ENCODE measurements around the gene ADARB2.

The ADARB2 gene

DNA sequence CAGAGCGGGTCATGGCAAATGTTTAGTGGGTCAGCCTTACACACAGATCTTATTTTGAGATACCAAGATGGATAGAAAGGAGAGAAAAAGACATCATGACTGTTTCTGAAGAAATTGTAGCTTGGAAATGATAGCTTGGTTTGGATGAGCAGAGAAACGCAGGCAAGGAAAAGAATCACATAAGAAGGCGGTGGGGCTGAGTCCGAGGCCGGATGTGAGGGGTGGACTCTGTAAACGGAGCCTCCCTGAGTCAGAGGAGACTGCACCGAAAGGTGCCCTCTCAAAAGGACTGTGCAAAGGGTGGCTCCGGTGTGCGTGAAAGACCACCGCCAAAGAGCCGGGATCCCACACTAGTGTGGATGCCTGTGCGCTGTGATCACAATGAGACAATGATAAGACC lies 53.7 kb downstream of the ADARB2 start:
- no peak for DNase-seq

DNA sequence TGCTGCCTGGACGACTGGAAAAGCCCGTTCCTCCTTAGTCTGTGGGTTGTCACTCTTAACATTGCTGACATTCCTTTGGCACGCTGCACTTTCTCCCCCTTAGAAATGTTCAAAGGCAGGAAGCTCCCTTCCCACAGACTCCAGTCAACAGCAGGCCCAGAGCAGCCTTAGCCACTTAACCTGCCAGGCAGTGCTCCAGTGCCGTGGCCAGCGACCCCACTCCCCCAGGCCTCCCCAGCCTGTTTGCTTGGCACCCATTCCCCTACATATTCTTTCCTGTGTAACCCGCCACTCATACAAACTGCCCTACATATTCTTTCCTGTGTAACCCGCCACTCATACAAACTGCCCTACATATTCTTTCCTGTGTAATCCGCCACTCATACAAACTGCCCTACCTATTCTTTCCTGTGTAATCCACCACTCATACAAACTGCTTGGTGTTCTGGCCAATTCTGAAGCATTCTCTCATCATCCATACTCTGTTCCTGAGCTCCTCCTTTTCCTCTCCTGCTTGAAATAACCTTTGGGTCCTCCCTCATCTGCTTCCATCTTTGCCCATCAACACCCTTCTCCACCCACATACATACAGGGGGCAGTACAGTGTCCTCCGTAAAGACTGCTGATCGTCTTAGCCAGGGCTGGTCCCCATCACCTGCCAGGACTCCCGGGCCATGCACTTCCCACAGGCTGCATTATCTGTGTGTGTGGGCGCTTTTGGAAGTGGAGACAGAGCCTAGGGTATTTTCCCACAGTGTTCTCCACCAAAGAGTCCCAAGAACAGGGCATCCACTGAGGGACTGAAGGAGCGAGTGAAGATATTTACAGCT lies 57.3 kb downstream of the ADARB2 start:
- DNase-seq: no peak

DNA sequence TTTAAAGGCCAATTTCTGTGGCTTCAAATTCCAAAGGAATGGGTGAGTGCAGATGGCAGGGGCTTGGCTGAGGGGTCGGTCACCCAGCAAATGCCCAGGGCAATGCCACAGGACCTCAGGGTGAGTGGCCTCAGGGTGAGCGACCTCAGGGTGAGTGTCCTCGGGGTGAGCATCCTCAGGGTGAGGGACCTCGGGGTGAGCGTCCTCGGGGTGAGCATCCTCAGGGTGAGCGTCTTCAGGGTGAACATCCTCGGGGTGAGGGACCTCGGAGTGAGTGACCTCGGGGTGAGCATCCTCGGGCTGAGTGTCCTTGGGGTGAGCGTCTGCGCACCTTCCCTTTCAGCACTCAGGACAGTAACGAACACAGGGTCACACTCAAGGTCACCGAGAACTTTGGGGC lies 59.2 kb downstream of the ADARB2 start:
- DNase-seq: no peak

DNA sequence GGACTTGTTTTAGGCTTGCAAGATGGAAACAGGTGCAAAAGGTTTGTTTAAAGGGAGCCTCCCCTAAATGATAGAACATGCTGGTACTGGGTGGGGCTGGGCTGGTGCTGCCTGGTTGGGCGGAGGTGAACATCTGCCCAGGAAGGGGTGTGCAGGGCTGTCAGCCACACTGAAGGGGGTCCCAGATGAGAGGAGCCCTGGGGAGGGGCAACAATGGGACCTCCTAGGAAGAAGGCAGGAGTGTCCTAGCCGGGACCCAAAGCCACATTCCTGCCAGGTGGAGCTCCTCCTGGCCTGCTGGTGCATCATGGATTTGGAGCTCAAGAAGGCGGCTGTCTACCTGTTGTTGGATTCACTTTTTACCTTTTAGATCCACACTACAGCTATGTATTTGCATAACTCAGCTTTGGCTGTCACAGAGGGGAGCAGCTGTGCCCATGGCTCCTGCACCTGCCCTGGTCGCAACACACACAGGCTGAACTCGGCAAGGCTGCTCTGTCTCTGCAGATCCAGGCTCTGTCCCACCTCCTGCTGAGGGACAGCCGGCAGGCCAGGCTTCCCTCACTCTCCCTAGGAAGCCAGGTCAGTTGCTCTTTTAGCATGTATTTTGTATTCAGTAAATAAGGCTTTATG lies 59.9 kb downstream of the ADARB2 start:
- no peak for DNase-seq

DNA sequence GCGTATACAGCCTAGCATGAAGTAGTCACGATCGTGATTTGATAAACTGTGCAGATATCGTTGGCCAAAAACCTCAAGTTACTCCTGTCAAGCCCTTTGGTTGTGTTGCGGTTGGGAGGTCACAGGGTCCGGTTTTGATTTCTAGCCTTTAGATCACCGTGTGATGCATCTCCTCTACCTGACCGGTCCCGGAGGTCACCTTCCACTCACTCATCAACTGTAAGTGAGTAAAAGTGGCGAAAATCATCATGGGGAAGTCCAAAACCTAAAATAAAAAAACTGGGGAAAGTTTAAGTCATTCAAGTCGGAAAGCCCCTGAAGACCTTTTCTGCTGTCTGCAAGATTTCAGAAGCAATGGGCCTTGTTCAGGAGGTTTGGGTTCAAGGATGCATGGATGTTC lies 62.8 kb downstream of the ADARB2 start:
- DNase-seq: no peak

GRCh38 chr10:1673568-1674345 lies 63.6 kb downstream of the ADARB2 start:
- DNase-seq: no peak

DNA sequence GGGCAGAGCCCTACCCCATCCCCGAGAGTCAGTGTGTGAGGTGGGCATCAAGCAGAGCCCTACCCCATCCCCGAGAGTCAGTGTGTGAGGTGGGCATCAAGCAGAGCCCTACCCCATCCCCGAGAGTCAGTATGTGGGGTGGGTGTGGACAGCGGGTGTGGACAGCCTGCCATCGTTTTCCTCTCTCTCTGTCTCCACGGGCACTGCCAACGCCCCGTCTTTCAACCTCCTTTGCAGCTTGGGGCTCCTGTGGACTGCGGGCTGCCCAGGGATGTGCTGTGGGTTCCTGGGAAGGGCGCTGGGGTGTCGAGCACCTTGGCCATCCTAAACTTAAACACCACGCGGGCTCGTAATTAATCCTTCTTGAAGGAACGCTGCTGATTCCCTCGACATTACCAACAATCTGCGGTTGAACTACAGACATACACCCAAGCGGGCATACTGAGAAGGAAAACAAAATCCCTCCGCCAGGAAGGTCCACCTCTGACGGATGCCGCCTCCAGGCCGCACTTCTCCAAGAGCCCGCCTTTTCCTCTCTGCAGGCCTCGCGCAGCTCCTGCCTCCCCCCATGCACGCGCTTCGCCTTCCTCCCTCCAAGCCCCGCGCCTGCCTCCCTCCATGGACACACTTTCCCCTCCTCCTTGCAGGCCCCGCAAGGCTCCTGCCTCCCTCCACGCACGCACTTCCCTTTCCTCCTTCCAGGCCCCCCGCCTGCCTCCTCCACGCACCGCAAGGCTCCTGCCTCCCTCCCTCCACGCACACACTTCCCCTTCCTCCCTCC lies 65.1 kb downstream of the ADARB2 start:
- DNase-seq: no peak

DNA sequence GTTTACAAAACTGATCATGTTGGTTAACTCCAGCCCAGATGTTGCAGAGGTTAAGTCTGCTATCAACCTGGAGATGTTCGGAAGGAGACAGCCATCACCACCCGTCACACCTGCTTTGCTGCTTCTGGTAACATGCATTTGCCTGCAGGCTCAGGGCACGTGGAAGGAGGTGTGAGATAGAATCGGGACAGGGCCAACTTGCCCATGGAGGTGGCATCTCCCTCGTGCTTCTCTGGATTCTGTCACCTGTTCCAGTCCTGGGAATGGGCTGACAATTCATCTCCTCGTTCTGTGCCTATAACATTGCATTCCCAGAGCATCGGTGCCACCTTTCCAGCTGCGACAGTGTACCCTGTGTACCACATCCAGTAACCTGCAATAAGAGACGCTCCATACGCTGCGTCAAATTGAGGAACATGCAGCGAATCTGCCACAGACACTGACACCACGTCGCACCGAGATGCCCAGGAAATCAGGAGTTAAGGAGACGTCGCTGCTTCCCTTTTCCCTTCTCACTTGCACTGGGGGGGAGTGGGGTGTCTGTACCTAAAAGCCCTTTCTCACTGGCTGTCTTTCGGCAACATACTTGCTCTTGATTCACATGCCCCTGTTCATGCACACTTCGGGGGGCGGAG lies 65.8 kb downstream of the ADARB2 start:
- no peak for DNase-seq

GRCh38 chr10:1670541-1671365 lies 66.6 kb downstream of the ADARB2 start:
- DNase-seq: no peak

DNA sequence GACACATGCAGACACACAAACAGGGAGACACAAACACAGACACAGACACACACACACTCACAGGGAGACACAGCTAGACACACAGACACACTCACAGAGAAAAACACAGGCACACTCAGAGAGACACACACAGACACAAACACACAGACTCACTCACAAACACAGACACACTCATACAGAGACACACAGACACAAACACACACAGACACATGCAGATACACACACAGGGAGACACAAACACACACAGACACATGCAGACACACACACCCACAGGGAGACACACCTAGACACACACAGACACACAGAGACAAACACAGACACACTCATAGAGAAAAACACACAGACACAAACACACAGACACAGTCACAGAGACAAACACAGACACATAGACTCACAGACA lies 67.9 kb downstream of the ADARB2 start:
- DNase-seq: no peak

- no peak for DNase-seq
These were observed 68.9 kb downstream of the ADARB2 start for GRCh38 chr10:1668399-1668798.

- no peak for DNase-seq
These were observed 69.9 kb downstream of the ADARB2 start for GRCh38 chr10:1667392-1667791.

GRCh38 chr10:1666147-1666546 lies 71.2 kb downstream of the ADARB2 start:
- DNase-seq: no peak

DNA sequence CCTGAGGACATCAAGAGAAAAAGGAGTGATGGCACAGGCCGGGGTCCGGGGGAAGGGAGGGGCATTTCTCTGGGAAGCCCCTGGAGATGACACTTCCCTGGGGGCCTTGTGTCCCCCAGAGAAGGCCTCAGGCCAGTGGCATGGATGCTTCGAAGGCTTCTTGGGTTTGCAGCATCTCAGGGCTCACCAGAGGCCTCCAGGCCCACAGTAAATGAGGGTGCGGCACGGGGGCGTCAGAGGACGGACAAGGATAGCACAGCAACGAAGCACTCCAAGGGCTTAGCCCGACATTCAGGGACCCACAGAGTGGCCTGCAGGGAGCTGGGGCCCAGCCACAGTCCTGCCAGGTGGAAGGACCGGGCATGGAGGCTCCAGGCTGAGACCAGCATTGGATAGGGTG lies 71.6 kb downstream of the ADARB2 start:
- no peak for DNase-seq

DNA sequence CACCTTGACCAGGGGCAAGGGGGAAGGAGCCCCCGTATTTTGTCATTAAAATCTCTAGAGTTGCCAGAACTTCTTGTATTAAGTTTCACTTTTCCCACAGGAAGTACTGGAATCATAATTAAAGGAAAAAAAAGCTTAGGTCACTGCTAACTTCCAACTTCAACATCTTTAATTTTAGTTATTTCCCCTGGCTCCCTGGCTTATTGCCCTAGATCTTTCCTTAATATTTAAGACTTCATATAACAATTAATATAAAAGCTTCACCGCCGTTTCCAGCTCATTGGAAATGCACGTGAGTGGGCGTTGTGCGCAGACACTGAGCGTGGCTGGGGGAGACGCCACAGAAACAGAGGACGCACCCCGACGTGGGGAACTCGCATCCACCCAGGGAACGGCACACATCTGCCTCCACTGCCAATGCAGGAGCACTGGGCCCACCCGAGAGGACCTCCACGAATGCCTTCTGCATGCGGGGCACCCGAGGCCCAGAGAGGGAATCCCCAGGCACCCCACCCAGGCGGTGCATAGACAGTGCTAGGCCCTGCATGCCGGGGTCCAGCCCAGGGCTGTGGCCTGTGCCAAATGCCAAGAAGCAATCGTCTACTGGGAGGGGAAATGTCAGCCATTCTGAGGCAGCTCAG lies 72.2 kb downstream of the ADARB2 start:
- DNase-seq: no peak

GRCh38 chr10:1664333-1664964 lies 72.9 kb downstream of the ADARB2 start:
- DNase-seq: no peak

- DNase-seq: no peak
These were observed 74.1 kb downstream of the ADARB2 start for GRCh38 chr10:1663226-1663625.

DNA sequence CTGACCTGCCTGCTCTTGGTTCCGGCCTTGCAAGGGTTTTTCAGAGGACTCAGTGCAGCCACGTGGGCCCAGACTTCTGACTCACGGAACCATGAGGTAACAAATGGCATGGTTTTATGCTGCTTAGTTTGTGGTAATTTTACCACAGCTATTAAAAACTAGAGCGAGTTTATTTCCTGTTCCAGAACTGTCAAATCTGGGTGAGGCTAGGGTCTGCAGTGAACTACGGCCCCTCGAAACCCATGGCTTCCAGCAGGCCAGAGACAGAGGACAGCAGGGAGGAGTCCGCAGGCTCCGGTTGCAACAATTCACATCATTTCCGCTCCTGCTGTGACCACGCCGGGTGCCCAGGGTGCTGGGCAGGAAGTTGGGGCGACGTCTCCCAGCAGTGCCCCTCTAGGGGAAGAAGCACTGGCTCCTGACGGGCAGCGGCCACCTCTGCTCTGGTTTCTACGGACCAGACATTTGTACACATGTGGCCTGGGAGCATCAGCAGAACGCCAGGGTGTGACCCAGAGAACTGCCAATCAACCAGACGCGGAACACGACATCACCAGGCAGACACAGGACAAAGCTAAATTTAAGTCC lies 74.8 kb downstream of the ADARB2 start:
- DNase-seq: no peak

- DNase-seq: no peak
These were observed 75.4 kb downstream of the ADARB2 start for GRCh38 chr10:1661859-1662437.

DNA sequence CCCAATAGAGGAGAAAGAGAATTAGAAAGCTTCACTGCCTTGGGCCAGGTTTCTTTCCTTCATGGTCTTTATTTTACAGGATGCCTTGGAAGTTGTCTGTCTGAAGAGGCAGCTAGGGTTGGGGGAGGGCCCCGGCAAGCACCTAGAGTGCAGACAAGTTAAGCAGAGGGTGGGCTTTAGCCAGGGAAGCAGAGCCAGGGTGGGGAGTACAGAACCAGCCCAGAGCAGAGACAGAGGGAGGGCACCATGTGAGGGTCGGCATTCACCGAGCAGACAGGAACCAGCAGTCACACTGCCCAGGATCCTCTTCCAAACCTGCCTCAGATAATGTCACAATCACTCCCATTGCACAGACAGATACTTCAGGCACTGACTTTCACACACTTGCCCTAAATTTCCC lies 75.9 kb downstream of the ADARB2 start:
- no peak for DNase-seq
